Measurements from ENCODE around the gene NCCRP1.
A peak's percentile ranks its signal among the peaks of the same experiment; 100 is the strongest.

NCCRP1 gene

DNA sequence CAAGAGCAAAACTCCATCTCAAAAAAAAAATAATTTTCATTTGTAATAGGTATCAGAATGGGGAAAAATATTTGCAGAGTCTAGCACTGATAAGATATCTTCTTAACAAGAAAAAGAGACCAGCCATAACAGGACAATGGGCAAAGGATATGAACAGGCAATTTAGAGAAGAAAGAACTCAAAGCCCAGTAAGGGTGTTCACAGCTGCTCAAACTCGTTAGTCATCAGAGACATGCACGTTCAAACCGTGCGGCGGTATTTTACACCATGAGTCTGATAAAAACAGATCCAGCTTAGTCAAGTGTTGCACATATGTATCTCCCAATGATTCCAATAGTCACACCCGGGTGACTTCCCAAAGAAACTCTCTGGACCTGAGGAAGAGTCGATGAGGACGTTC lies 13.7 kb upstream of the NCCRP1 start:
- Histone ChIP-seq H3K4me3 (ENCODE audit: low read depth, low read length) (no peak overlapping the region), H3K27ac (ENCODE audit: low read depth, low read length) (no peak overlapping the region), H3K9ac (ENCODE audit: low read depth, low read length) (no peak overlapping the region), H3K36me3 (ENCODE audit: control insufficient read depth, insufficient read depth, low read length) (peaks cover 21% of the 10 kb centered on the region), H3K9me3 (ENCODE audit: control insufficient read depth, insufficient read depth, low read length) (no peaks in the 10 kb centered on the region), H3K4me1 (ENCODE audit: control insufficient read depth, insufficient read depth, low read length) (no peaks in the 10 kb centered on the region), H3K27me3 (ENCODE audit: control insufficient read depth, insufficient read depth, low read length) (no peaks in the 10 kb centered on the region)

DNA sequence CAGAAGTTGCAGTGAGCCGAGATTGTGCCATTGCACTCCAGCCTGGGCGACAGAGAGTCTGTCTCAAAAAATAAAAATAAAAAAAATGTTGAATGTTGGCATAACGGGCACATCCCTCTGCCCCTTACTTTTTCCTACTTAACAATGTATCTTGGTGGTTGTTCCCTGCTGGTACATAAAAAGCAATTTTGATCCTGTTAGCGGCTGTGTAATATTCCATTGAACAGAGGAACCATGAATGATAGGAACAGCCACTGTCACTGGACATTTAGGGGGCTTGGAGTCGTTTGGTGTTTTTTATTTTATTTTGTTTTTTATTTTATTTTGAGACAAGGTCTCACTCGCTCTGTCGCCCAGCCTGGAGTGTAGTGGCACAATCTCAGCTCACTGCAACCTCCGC lies 10.4 kb upstream of the NCCRP1 start:
- Histone ChIP-seq H3K4me1 (ENCODE audit: control insufficient read depth, insufficient read depth, low read length) (no peaks in the 10 kb centered on the region), H3K27me3 (ENCODE audit: control insufficient read depth, insufficient read depth, low read length) (no peaks in the 10 kb centered on the region), H3K4me3 (ENCODE audit: low read depth, low read length) (no peak overlapping the region), H3K9ac (ENCODE audit: low read depth, low read length) (no peak overlapping the region), H3K36me3 (ENCODE audit: control insufficient read depth, insufficient read depth, low read length) (no peaks in the 10 kb centered on the region), H3K9me3 (ENCODE audit: control insufficient read depth, insufficient read depth, low read length) (no peaks in the 10 kb centered on the region), H3K27ac (ENCODE audit: low read depth, low read length) (no peak overlapping the region)

DNA sequence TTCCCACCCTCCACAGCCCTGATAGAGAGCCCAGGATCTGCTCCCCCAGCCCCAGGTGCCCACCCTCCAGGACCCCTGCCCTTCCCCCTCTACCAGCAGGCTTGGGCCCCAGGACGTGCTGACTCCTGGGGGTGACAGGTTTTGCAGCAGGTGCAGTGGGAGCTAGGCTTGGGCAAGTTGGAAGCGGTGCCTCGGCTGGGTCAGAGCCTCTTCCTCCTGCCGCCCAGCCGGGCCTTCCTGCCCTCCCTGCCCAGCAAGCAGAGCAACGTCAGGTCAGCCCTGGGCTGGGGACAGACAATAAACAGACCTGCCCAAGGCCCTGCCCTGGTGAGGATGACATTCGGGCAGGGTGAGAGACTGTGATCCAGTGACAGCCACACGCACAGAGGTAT lies 9.2 kb upstream of the NCCRP1 start:
- H3K4me1 ChIP-seq (ENCODE audit: control insufficient read depth, insufficient read depth, low read length) = no peaks in the 10 kb centered on the region
- H3K9ac ChIP-seq (ENCODE audit: low read depth, low read length) = no peak overlapping the region
- no peak overlapping the region for H3K27ac ChIP-seq (ENCODE audit: low read depth, low read length)
- H3K4me3 ChIP-seq (ENCODE audit: low read depth, low read length) = no peak overlapping the region
- H3K27me3 ChIP-seq (ENCODE audit: control insufficient read depth, insufficient read depth, low read length) = no peaks in the 10 kb centered on the region
- H3K9me3 ChIP-seq (ENCODE audit: control insufficient read depth, insufficient read depth, low read length) = no peaks in the 10 kb centered on the region
- H3K36me3 ChIP-seq (ENCODE audit: control insufficient read depth, insufficient read depth, low read length) = no peaks in the 10 kb centered on the region

DNA sequence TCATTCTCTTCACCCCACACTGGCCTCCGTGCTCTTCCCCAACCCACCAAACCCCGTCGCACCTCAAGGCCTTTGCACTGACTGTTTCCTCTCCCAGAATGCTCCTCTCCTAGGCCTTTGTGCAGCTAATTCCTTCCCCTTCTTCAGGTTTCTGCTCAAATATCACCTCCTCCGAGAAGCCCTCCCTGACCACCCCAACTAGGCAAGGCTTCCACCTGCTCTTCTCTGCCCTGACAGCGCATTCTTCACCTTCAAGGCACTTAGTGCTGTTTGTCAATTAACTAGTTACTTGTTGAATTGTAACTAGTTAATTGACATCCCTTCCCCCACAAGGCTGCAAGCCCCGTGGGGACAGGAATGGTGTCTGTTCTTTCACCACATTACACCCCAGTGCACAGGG lies 7.8 kb upstream of the NCCRP1 start:
- Histone ChIP-seq H3K27ac (ENCODE audit: low read depth, low read length) (no peak overlapping the region), H3K4me3 (ENCODE audit: low read depth, low read length) (no peak overlapping the region), H3K4me1 (ENCODE audit: control insufficient read depth, insufficient read depth, low read length) (no peaks in the 10 kb centered on the region; the same call in 1 of the 2 replicates), H3K36me3 (ENCODE audit: control insufficient read depth, insufficient read depth, low read length) (no peaks in the 10 kb centered on the region), H3K9ac (ENCODE audit: low read depth, low read length) (no peak overlapping the region), H3K27me3 (ENCODE audit: control insufficient read depth, insufficient read depth, low read length) (no peaks in the 10 kb centered on the region), H3K9me3 (ENCODE audit: control insufficient read depth, insufficient read depth, low read length) (no peaks in the 10 kb centered on the region)

DNA sequence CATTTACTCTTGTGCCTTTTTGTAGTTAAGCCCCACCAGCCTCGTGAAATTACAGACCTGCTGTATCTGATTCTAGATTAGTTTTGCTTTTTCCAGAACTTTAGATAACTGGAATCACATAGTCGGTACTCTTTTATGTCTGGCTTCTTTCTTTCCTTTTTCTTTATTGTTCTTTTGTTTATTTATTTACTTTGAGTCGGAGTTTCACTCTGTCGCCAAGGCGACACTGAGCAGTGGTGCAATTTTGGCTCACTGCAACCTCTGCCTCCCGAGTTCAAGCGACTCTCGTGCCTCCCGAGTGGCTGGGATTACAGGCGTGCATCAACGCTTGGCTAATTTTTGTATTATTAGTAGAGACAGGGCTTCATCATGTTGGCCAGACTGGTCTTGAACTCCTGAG lies 6.0 kb upstream of the NCCRP1 start:
- H3K27me3 ChIP-seq (ENCODE audit: control insufficient read depth, insufficient read depth, low read length) = no peaks in the 10 kb centered on the region
- H3K27ac ChIP-seq (ENCODE audit: low read depth, low read length) = no peak overlapping the region
- H3K9ac ChIP-seq (ENCODE audit: low read depth, low read length) = no peak overlapping the region
- H3K36me3 ChIP-seq (ENCODE audit: control insufficient read depth, insufficient read depth, low read length) = no peaks in the 10 kb centered on the region
- no peaks in the 10 kb centered on the region for H3K9me3 ChIP-seq (ENCODE audit: control insufficient read depth, insufficient read depth, low read length)
- no peak overlapping the region for H3K4me3 ChIP-seq (ENCODE audit: low read depth, low read length)
- no peaks in the 10 kb centered on the region; the same call in 1 of the 2 replicates for H3K4me1 ChIP-seq (ENCODE audit: control insufficient read depth, insufficient read depth, low read length)

DNA sequence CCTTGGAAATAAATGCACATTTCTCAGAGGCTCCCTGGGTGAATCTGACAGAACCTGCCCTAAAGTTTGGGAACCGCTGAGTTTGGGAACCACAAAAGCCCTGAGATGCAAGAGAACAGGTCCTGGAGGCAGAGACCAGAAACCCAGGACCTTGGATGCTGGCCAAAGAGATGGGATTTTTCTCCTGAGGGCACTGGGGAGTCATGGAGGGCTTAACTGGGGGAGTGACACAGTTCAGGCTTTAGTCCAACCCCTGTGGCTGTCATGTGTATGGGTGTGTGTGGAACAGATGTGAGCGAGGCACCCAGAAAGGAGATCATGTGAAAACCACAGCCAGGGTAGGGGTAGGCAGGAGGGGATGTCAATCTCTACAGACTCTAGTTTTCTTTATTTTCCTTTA lies 3.9 kb upstream of the NCCRP1 start:
- H3K4me3 ChIP-seq (ENCODE audit: low read depth, low read length) = no peak overlapping the region
- H3K9me3 ChIP-seq (ENCODE audit: control insufficient read depth, insufficient read depth, low read length) = no peaks in the 10 kb centered on the region
- no peaks in the 10 kb centered on the region for H3K36me3 ChIP-seq (ENCODE audit: control insufficient read depth, insufficient read depth, low read length)
- H3K4me1 ChIP-seq (ENCODE audit: control insufficient read depth, insufficient read depth, low read length) = peaks cover 8% of the 10 kb centered on the region; the same call in 1 of the 2 replicates
- no peak overlapping the region for H3K27ac ChIP-seq (ENCODE audit: low read depth, low read length)
- H3K9ac ChIP-seq (ENCODE audit: low read depth, low read length) = no peak overlapping the region
- H3K27me3 ChIP-seq (ENCODE audit: control insufficient read depth, insufficient read depth, low read length) = peaks cover 19% of the 10 kb centered on the region

DNA sequence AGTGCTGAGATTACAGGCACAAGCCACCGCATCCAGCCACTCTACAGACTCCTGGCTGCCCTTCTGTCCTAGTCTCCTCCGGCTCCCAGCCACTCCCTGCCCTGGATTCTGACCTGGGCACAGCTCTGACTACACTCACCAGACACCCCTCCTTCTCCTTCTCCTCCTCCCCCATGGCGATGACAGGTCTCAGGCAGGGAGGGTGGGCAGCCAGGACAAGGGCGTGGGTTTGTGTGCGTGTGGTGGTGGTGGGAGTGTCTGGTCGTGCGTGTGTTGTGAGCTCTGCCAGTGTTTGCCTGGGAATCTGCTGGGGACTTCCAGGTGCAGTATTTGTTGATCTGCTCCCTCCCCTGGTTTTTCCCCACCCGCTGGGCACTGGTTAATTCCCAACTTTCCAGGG lies 3.0 kb upstream of the NCCRP1 start:
- H3K9ac ChIP-seq (ENCODE audit: low read depth, low read length) = no peak overlapping the region
- H3K27me3 ChIP-seq (ENCODE audit: control insufficient read depth, insufficient read depth, low read length) = peaks cover 28% of the 10 kb centered on the region
- no peaks in the 10 kb centered on the region for H3K36me3 ChIP-seq (ENCODE audit: control insufficient read depth, insufficient read depth, low read length)
- H3K27ac ChIP-seq (ENCODE audit: low read depth, low read length) = no peak overlapping the region
- H3K4me3 ChIP-seq (ENCODE audit: low read depth, low read length) = no peak overlapping the region
- H3K4me1 ChIP-seq (ENCODE audit: control insufficient read depth, insufficient read depth, low read length) = peaks cover 8% of the 10 kb centered on the region; the same call in 1 of the 2 replicates
- no peaks in the 10 kb centered on the region for H3K9me3 ChIP-seq (ENCODE audit: control insufficient read depth, insufficient read depth, low read length)

DNA sequence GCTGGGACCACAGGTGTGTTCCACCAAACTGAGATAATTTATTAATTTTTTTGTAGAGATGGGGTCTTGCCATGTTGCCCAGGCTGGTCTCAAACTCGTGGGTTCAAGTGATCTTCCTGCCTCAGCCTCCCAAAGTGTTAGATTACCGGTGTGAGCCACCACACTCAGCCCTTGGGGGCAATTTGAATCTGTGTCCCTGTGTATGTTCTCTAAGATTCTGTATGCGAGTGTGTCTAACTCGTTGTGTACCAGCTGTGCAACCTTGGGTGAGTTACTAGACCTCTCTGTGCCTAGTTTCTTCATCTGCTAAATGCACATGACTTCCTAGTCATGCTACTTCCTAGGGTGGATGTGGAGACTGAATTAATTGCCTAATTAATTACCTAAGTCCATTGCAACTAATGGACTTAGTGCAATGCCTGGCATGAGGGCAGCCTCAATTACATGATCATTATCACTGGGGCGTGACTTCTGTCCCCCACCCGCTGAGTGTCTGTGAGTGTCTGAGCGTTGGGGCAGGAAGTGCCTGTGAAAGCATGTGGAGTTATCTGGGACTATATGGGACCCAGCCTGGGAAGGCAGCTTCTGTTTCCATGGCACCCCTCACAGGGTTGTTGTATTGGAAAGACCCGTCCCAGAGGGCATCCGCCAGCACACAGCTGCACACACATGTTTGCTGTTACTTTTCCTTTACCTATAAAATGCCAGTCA lies 1.8 kb upstream of the NCCRP1 start:
- no peaks in the 10 kb centered on the region for H3K36me3 ChIP-seq (ENCODE audit: control insufficient read depth, insufficient read depth, low read length)
- H3K9ac ChIP-seq (ENCODE audit: low read depth, low read length) = no peak overlapping the region
- H3K27ac ChIP-seq (ENCODE audit: low read depth, low read length) = no peak overlapping the region

DNA sequence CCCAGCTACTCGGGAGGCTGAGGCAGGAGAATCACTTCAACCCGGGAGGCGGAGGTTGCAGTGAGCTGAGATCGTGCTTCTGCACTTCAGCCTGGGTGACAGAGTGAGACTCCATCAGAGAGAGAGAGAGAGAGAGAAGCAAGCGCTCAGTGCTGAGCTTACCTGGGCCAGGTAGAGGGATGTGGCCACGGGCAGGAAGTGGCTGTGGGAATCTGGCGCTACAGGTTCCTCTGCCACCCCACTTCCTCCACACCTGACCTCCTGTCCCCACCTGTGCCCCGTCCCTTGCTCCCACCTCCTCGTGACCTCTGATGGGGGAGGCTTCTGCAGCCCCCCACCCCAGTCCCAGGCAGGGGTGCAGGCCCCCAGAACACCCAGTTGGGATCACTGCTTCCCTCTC lies 1.0 kb upstream of the NCCRP1 start:
- peaks cover 8% of the 10 kb centered on the region; the same call in 1 of the 2 replicates for H3K4me1 ChIP-seq (ENCODE audit: control insufficient read depth, insufficient read depth, low read length)
- H3K36me3 ChIP-seq (ENCODE audit: control insufficient read depth, insufficient read depth, low read length) = no peaks in the 10 kb centered on the region
- no peak overlapping the region for H3K4me3 ChIP-seq (ENCODE audit: low read depth, low read length)
- no peak overlapping the region for H3K9ac ChIP-seq (ENCODE audit: low read depth, low read length)
- no peaks in the 10 kb centered on the region for H3K9me3 ChIP-seq (ENCODE audit: control insufficient read depth, insufficient read depth, low read length)
- H3K27me3 ChIP-seq (ENCODE audit: control insufficient read depth, insufficient read depth, low read length) = peaks cover 30% of the 10 kb centered on the region
- H3K27ac ChIP-seq (ENCODE audit: low read depth, low read length) = no peak overlapping the region

More for the DNA sequence above, 1.8 kb upstream of the NCCRP1 start:
- H3K27me3 ChIP-seq (ENCODE audit: control insufficient read depth, insufficient read depth, low read length) = peaks cover 30% of the 10 kb centered on the region
- H3K4me1 ChIP-seq (ENCODE audit: control insufficient read depth, insufficient read depth, low read length) = peaks cover 8% of the 10 kb centered on the region; the same call in 1 of the 2 replicates
- no peaks in the 10 kb centered on the region for H3K9me3 ChIP-seq (ENCODE audit: control insufficient read depth, insufficient read depth, low read length)
- no peak overlapping the region for H3K4me3 ChIP-seq (ENCODE audit: low read depth, low read length)

DNA sequence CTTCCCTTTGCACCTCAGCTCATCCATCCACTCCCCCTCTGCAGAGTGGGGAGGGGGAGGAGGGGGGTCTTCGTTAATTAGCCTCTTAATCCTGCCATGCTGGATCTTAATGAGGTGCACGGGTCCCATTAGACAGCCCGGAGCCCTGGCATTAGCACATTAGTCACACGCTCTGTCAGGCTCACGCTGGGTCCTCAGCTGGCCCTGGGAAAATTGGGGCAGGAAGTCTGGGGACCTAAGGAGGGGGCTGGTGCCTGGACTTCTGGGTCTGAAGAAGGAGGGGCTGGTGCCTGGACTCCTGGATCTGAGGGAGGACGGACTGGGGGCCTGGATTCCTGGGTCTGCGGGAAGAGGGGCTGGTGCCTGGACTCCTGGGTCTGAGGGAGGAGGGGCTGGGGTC lies 444 bp upstream of the NCCRP1 start:
- no peak overlapping the region for H3K27ac ChIP-seq (ENCODE audit: low read depth, low read length)
- H3K4me1 ChIP-seq (ENCODE audit: control insufficient read depth, insufficient read depth, low read length) = peaks cover 8% of the 10 kb centered on the region; the same call in 1 of the 2 replicates
- no peak overlapping the region for H3K9ac ChIP-seq (ENCODE audit: low read depth, low read length)
- H3K36me3 ChIP-seq (ENCODE audit: control insufficient read depth, insufficient read depth, low read length) = no peaks in the 10 kb centered on the region
- peaks cover 30% of the 10 kb centered on the region for H3K27me3 ChIP-seq (ENCODE audit: control insufficient read depth, insufficient read depth, low read length)
- no peaks in the 10 kb centered on the region for H3K9me3 ChIP-seq (ENCODE audit: control insufficient read depth, insufficient read depth, low read length)
- H3K4me3 ChIP-seq (ENCODE audit: low read depth, low read length) = peak overlapping the region; percentile 60; the same call in 1 of the 2 replicates

DNA sequence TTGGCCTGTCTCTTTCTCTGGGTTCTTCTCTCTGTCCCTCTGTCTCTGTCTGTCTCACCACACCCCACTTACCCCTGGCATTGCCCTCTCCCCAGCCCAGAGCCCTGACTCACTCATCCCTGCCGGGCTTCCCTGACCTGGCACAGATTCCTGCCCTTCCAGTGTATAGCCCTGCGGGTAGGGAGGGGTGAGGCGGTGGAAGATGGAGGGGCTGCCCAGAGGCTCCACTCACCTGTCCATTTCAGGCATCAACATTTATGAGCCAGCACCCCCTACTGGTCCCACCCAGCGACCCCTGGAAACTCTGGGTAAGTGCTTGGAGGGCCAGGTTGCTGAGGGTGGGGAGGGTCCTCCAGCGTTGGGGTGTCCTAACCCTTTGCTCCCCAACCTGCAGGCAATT lies 1.0 kb downstream of the NCCRP1 start:
- Histone ChIP-seq H3K9me3 (ENCODE audit: control insufficient read depth, insufficient read depth, low read length) (no peaks in the 10 kb centered on the region), H3K27me3 (ENCODE audit: control insufficient read depth, insufficient read depth, low read length) (peaks cover 33% of the 10 kb centered on the region), H3K4me3 (ENCODE audit: low read depth, low read length) (no peak overlapping the region), H3K27ac (ENCODE audit: low read depth, low read length) (no peak overlapping the region), H3K36me3 (ENCODE audit: control insufficient read depth, insufficient read depth, low read length) (no peaks in the 10 kb centered on the region), H3K9ac (ENCODE audit: low read depth, low read length) (no peak overlapping the region), H3K4me1 (ENCODE audit: control insufficient read depth, insufficient read depth, low read length) (peaks cover 8% of the 10 kb centered on the region; the same call in 1 of the 2 replicates)

All from HUES48 (cell line).